GM12892 (cell line): ENCODE measurements around the gene TIPARP.

ENCODE experiments used
- POLR2A ChIP-seq: IDR thresholded peaks from 2 replicates; pipeline ENCODE4 v1.6.1; 2011; ENCODE audit warnings: low read depth, low read length, control low read depth
- TAF1 ChIP-seq: IDR thresholded peaks from 2 replicates; pipeline ENCODE4 v1.6.1; 2011; ENCODE audit warnings: low read depth, mild to moderate bottlenecking, control low read depth, low read length, borderline replicate concordance

- TF ChIP-seq TAF1: no peak
- TF ChIP-seq POLR2A: no peak
Observed at GRCh38 chr3:156739976-156740375, 65.6 kb downstream of the TIPARP start.
